Left lobe of liver (tissue), 1 donor: ENCODE data around the gene SCYGR8. TPM values are rescaled to one million over a fixed set of nuclear protein-coding genes. Genes with fewer than 3 reads are reported as not detected.

ENCODE experiments used
- total RNA-seq: library from RNA; stranded (reverse); gene quantifications from one replicate; pipeline ENCODE4 v1.2.1, GENCODE V29; 2021
- donor health status: DM: no; HTN: yes; CAD: no.

SCYGR8 gene
- total RNA-seq, 1 donor from 2014 or later: not detected

Other genes with a start within 250 kb of the SCYGR8 start
- gene SCYGR2, start 147.0 kb upstream of the SCYGR8 start, total RNA-seq: not detected
- not detected for gene SCYGR3, start 131.1 kb upstream of the SCYGR8 start, total RNA-seq
- gene SCYGR4, start 128.4 kb upstream of the SCYGR8 start, total RNA-seq: not detected
- not detected for gene SCYGR5, start 79.1 kb upstream of the SCYGR8 start, total RNA-seq
- 14.6 TPM for gene SLC19A3, start 27.9 kb upstream of the SCYGR8 start, total RNA-seq
- not detected for gene SCYGR6, start 21.1 kb upstream of the SCYGR8 start, total RNA-seq
- gene SCYGR7, start 17.6 kb upstream of the SCYGR8 start, total RNA-seq: not detected
- gene CCL20, start 67.9 kb downstream of the SCYGR8 start, total RNA-seq: not detected
- gene DAW1, start 125.7 kb downstream of the SCYGR8 start, total RNA-seq: not detected